UCSD-AML1 (cell line): ENCODE data around the gene SOX2.
A peak's percentile ranks its signal among the peaks of the same experiment; 100 is the strongest.

Source experiments
- DNase-seq: peaks from one replicate; lab custom pipeline; 2025; ENCODE audit not compliant: unreplicated experiment; lab: John Stamatoyannopoulos, UW

Gene SOX2

GRCh38 chr3:181704421-181705085 lies 7.2 kb upstream of the SOX2 start:
- DNase-seq, result no peak

GRCh38 chr3:181705086-181705480 lies 6.6 kb upstream of the SOX2 start:
- DNase-seq, result no peak

GRCh38 chr3:181707980-181708379 lies 3.7 kb upstream of the SOX2 start:
- DNase-seq, result no peak

- peak; percentile 53 for DNase-seq
Measured at GRCh38 chr3:181709537-181710279, 2.0 kb upstream of the SOX2 start.

- no peak for DNase-seq
Measured at GRCh38 chr3:181710345-181711291, 1.1 kb upstream of the SOX2 start.

GRCh38 chr3:181712226-181712552 lies 464 bp downstream of the SOX2 start:
- no peak for DNase-seq

GRCh38 chr3:181712553-181713279 lies 991 bp downstream of the SOX2 start:
- no peak for DNase-seq

GRCh38 chr3:181713280-181713647 lies 1.5 kb downstream of the SOX2 start:
- DNase-seq, result no peak

- DNase-seq, result no peak
Measured at GRCh38 chr3:181713676-181714612, 2.2 kb downstream of the SOX2 start.

- no peak for DNase-seq
Measured at GRCh38 chr3:181715571-181716340, 4.0 kb downstream of the SOX2 start.

- DNase-seq, result no peak
Measured at GRCh38 chr3:181716966-181717365, 5.2 kb downstream of the SOX2 start.

GRCh38 chr3:181717549-181718171 lies 5.9 kb downstream of the SOX2 start:
- no peak for DNase-seq

- no peak for DNase-seq
Measured at GRCh38 chr3:181718369-181718768, 6.6 kb downstream of the SOX2 start.

GRCh38 chr3:181718987-181719911 lies 7.5 kb downstream of the SOX2 start:
- no peak for DNase-seq

- DNase-seq, result no peak
Measured at GRCh38 chr3:181719991-181720680, 8.4 kb downstream of the SOX2 start.

- DNase-seq, result no peak
Measured at GRCh38 chr3:181721046-181721875, 9.5 kb downstream of the SOX2 start.
